Activated gamma-delta T cell treated with Interleukin-2 at 50 U/mL for 16 hours (primary cell): ENCODE data around the gene SLC29A3.

Experiments
- DNase-seq: peaks from one replicate; pipeline ENCODE4 v3.0.0-alpha.2; 2020

SLC29A3 gene

GRCh38 chr10:71374481-71375233 is 55.6 kb downstream of the SLC29A3 start:
- DNase-seq: no peak

- DNase-seq: no peak
Measured at GRCh38 chr10:71375952-71376351, 56.9 kb downstream of the SLC29A3 start.

DNA sequence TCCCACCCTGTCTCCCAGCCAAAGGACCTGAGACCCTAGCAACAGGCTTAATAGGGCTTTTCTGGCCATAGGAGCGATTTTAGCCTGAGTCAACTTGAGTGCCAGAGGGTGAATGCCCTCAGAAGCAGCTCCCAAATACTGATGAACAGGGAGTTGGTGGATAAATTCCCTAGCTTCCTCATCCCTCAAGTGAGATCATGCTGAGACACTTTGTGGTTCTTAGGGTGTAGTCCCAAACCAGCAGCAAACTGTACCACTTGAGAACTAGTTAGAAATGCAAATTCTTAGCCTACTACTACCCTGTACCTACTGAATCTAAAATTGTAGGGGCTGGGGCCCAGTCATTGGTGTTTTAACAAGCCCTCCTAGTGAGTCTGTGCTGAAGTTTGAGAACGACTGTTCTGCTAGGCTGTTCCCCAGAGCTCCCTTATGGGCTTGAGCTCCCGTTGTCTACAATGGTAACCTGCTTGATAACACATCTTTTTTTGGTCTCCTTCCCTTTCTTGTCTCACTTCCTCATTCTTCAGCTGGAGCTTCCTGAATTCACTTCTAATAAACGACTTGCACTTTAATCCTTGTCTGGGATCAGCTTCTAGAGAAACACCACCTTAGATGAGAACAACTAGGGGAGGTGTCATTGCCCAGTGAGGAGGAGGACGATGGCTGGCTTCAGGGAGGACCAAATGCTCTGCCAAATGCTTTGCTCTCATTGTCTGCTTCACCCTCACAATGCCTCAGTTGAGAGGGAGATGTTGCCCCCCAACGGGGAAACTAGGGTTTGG is 59.5 kb downstream of the SLC29A3 start:
- no peak for DNase-seq

DNA sequence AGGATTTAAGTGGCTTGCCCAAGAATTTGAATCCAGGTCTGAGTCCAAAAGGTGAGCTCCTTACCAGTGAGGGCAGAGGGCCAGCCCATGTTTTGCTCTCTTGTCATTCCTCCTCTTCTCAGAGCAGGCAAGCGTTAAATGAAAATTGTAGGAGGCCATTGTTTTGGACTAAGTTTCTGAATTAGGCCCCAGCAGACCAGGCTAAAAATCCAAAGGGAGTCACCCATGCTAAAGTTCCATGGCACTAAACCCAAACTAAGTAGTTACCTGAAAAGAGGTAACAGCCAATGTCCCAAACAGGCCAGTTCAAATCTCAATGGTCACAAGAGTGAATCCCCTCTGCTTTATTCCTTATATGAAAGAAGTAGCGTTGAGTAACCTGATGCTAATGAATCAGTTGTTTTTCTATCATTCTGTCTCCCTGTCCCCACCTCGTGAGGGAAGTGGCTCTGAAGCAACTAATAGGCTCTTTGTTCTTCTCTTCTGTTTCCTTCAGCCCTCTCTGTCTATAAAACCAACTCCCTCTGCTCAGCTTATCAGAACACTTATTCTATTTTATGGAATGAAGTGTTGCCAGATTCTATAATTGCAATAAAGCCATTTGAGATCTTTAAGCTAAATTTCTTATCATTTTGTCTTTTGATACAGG is 60.2 kb downstream of the SLC29A3 start:
- no peak for DNase-seq

DNA sequence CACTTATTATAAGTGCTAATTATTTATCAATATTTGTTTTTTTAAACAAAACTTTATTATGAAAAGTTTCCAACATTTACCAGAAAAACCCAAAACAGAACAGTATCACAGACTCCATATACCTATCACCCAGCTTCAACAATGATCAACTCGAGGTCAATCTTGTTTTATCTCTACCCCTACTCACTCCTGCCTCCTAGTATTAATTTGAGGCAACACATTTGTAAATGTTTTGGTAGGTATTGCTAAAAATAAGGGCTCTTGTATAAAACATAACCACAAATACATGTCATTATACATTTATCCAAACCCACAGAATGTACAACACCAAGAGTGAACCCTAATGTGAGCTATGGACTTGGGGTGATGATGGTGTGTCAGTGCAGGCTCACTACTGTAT is 61.8 kb downstream of the SLC29A3 start:
- no peak for DNase-seq

GRCh38 chr10:71381611-71382010 is 62.6 kb downstream of the SLC29A3 start:
- DNase-seq: no peak

DNA sequence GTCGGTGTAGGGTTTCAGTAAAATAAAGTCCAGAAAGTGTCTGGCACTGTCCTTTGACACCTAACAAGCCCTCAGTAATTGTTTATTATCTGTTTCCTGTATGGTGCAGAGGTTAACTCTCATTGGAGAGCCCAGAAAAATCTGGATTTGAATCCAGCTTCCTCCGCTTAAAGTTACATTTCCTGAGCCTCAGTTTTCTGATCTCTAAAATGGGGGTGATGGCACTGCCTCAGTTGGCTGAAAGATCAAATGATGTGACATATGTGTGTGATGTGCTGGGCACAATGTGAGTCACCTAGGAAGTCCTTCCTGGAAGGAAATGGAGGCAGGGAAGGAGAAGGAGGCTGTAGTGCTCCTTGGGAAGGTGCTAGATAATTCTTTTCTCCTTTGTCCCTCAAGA is 63.0 kb downstream of the SLC29A3 start:
- DNase-seq: no peak

DNA sequence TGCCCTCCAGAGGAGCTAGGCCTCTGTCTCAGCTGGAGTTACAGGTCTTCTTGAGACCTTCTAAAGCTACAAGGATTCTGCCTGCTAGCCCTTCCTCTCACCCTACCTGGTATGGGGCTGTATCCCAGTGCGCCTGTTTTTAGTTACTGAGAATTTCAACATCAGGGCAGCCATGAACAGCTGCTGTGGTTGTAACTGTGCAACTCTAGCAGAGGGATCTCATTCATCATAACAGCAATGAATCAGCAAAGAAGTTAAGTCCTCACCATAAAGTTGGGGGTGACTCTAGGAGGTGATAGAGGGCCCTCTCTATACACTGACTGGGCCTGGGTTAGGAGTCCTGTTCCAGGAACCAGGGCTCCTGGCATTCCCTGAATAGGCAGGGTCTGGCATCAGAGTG is 63.7 kb downstream of the SLC29A3 start:
- DNase-seq: no peak

DNA sequence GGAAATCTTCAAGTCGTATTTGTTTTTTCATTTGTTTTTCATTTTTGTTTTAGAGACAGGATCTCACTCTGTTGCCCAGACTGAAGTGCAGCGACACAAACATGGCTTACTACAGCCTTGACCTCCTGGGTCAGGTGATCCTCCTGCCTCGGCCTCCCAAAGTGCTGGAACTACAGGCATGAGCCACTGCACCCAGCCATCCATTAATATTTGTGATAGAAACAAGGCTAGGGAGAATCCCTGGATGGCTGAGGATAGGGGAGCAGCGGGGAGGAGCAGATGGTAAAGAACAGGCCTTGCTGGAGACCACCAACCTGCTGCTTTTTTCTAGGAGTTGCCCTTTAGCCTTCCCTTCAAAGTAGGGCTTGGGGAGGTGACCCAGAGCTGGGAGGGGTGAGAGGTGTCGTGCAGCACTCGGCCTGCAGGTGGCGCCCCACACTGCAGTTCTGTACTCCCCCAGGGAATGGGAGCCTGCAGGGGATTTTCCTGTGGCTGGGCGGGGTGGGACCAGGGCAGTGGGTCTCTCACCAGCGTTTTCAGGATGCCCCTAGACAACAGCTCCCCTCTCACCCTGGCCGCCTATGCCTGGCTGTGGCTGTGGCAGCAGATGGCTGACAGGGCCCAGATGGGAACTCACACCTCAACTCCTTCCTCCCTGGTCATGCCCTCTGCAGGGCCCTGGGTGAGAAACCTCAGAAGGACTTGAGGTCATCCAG is 65.1 kb downstream of the SLC29A3 start:
- peak; percentile 73 for DNase-seq

GRCh38 chr10:71388171-71388570 is 69.1 kb downstream of the SLC29A3 start:
- no peak for DNase-seq

GRCh38 chr10:71388583-71389310 is 69.7 kb downstream of the SLC29A3 start:
- DNase-seq: no peak

DNA sequence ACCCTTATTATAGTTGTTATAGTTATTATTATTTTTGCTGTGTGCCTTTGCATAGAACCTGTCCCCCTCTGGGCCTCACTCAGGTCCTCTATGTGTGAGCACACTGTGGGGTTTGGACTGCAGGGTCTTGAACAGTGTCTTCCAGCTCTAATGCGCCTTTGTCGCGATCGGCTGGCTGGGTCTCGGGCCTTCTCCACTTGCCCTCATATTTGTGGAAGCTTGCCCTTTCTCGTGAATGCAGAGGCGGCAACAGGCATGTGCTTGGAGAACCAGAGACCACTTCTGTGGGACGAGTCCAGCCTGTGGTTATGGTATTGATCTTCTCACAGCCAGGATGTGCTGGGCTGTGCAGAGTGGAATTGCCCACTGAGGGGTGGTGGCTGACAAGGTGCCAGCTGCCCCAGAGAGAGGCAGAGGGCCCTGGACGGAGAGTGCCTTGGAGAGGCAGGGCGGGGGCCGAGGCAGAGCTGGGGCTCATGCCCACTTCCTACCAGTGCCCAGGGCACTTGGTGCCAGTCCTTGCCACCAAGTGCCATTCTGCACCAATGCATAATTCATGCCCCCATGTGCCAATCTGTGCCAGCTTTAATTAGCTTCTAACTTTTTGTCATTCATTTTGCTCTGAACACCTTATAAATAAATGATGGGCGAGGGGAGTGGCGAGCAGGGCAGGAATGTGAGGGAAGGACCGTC is 70.9 kb downstream of the SLC29A3 start:
- DNase-seq: no peak

- no peak for DNase-seq
Measured at GRCh38 chr10:71390461-71390835, 71.4 kb downstream of the SLC29A3 start.

GRCh38 chr10:71390921-71391690 is 72.0 kb downstream of the SLC29A3 start:
- no peak for DNase-seq

DNA sequence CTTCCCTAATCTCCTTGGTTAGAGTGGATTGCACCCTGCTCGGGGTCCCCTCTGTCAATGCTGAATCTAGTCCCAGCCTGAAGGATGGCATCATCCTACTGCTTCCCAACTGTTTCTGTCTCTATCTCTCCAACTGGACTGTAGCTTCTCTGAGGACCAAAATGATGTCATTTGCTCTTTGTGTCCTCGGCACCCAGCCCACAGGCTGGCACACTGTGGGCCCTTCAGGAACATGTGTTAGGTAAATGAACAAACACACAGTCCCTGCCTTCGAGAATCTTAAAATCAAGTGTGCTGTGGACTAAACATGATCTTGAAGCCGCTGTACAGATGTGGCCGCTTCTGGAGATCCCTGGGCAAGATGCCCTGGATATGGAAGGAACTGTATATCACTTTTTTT is 72.6 kb downstream of the SLC29A3 start:
- DNase-seq: no peak

DNA sequence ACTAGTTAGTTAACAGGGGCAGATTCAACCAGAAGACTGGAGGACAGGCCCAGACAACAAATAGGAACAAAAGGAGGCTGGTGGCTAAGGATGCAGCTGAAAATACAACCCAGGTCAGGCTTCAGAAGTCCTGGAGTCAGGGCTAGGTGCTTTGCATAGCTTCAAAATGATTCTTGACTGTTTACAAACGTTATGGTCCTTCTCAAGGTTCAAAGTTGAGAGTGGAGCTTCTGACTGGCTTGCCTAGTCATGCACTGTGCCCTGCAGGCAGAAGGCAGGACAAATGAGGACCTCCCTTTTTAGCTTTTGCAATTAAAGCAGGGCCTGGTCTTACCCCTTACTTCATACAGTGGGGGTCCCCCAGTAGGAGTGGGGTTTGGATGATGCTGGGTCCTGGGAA is 73.2 kb downstream of the SLC29A3 start:
- no peak for DNase-seq

GRCh38 chr10:71392791-71393781 is 74.0 kb downstream of the SLC29A3 start:
- no peak for DNase-seq

DNA sequence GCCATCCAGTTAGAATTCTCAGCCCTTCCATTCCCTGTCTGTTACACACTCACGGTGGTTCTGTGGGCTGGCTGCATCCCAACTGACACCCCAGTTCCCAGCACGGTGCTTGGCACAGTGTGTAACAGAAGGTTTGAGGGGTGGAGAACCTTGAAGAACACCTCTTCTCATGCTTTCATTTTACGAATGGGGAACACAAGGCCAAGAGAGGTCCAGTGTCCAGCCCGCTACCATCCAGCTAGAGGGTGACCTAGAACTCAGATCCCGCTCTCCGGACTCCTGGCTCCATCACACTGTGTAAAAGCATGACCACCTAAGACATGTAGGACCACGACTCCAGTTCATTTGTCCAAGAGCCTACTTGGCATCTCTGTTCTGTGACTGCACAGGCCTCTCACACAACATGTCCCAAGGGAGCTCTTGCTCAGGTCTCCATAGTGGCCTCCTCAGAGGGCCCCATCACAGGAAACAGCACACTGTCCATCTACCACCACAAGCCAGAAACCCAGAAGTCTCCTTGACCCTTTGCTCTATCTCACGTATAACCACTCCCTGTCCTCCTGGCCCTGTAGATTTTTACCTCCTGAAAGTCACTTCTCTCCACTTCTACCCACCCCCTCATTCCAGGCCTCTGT is 74.9 kb downstream of the SLC29A3 start:
- no peak for DNase-seq

DNA sequence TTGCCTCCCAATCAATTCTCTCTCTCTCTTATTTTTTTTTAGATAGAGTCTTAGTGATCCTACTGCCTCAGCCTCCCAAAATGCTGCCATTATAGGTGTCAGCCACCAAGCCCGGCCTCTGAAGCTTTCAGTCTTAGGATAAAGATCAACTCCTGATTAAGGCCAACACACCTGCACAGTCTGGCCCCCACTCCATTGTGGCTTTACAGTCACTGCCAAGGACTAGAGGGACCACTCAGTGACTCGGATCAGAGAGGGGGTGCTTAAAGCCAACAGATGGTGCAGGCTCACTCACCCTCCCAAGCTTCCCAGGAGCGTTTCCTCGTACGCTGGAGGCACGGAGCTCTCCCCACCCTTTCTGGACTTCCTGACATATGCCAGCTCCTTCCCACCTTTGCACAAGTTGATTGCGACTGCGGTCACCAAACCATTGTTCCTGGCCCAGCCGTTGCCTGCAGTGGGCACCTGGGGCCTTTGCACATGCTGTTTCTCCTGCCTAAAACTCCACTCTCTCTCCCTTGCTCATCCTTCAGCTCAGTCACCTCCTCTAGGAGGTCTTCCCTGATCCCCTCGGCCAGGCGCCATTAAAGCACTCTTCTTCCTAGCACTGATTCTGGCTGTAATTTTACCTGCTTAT is 76.0 kb downstream of the SLC29A3 start:
- no peak for DNase-seq
